Chondrocyte (in vitro differentiated cells): ENCODE measurements around the gene RASSF4. TPM values are rescaled to one million over a fixed set of nuclear protein-coding genes. Genes with fewer than 3 reads are reported as not detected.

Experiments
- DNase-seq: peaks from one replicate; pipeline ENCODE4 v3.0.0; 2021; ENCODE audit warnings: mixed read lengths, low spot score
- H3K27ac Mint-ChIP-seq: one replicate; pipeline ENCODE4 v1.8.0; 2021; ENCODE audit warnings: mild to moderate bottlenecking, moderate library complexity, mixed read lengths; ENCODE audit not compliant: unreplicated experiment
- H3K27me3 Mint-ChIP-seq: 2 replicates; pipeline ENCODE4 v1.8.0; 2021; ENCODE audit warnings: low read depth, mixed read lengths
- H3K36me3 Mint-ChIP-seq: 2 replicates; pipeline ENCODE4 v1.8.0; 2021; ENCODE audit warnings: low read depth, mixed read lengths
- H3K4me1 Mint-ChIP-seq: 2 replicates; pipeline ENCODE4 v1.8.0; 2021; ENCODE audit warnings: low read depth, mild to moderate bottlenecking, mixed read lengths
- H3K4me3 Mint-ChIP-seq: one replicate; pipeline ENCODE4 v1.8.0; 2021; ENCODE audit warnings: mild to moderate bottlenecking, moderate library complexity, mixed read lengths; ENCODE audit not compliant: unreplicated experiment
- H3K9me3 Mint-ChIP-seq: 2 replicates; pipeline ENCODE4 v1.8.0; 2021; ENCODE audit warnings: low read depth, mixed read lengths
- CTCF ChIP-seq: fragments of 200-600 bp; sonication (generic); IDR thresholded peaks from 2 replicates; pipeline ENCODE4 v1.5.0; 2021; ENCODE audit warnings: antibody characterized with exemption, mild to moderate bottlenecking, moderate library complexity
- total RNA-seq: library from RNA; stranded (reverse); gene quantifications from 3 replicates; pipeline ENCODE4 v1.2.1, GENCODE V29; 2021

The RASSF4 gene
- total RNA-seq, 1 donor from 2014 or later, result 37.8 TPM

GRCh38 chr10:44958898-44959246 lies 730 bp upstream of the RASSF4 start:
- TF ChIP-seq CTCF, result no peak
- H3K4me1 Mint-ChIP-seq, result peaks cover 66% of the 10 kb centered on the region
- H3K36me3 Mint-ChIP-seq, result peaks cover 3% of the 10 kb centered on the region
- peak overlapping the region; percentile 82 for H3K27ac Mint-ChIP-seq
- no peaks in the 10 kb centered on the region for H3K27me3 Mint-ChIP-seq
- no peak for DNase-seq
- H3K4me3 Mint-ChIP-seq, result peak overlapping the region; percentile 81
- H3K9me3 Mint-ChIP-seq, result peaks cover 4% of the 10 kb centered on the region

- Mint-ChIP-seq H3K27me3 (no peaks in the 10 kb centered on the region), H3K9me3 (peaks cover 4% of the 10 kb centered on the region), H3K27ac (peak overlapping the region; percentile 65), H3K36me3 (peaks cover 3% of the 10 kb centered on the region), H3K4me1 (peaks cover 78% of the 10 kb centered on the region), H3K4me3 (peak overlapping the region; percentile 81)
- no peak for TF ChIP-seq CTCF
- DNase-seq, result no peak
Observed at GRCh38 chr10:44960088-44960460, 472 bp downstream of the RASSF4 start.

- Mint-ChIP-seq H3K4me1 (peaks cover 84% of the 10 kb centered on the region), H3K36me3 (peaks cover 3% of the 10 kb centered on the region), H3K4me3 (peak overlapping the region; percentile 81), H3K27me3 (no peaks in the 10 kb centered on the region), H3K27ac (peak overlapping the region; percentile 65), H3K9me3 (peaks cover 4% of the 10 kb centered on the region)
- TF ChIP-seq CTCF, result no peak
- no peak for DNase-seq
Observed at GRCh38 chr10:44960482-44961229, 1.1 kb downstream of the RASSF4 start.

GRCh38 chr10:44961230-44961571 lies 1.6 kb downstream of the RASSF4 start:
- no peak for DNase-seq
- Mint-ChIP-seq H3K4me1 (peaks cover 87% of the 10 kb centered on the region), H3K36me3 (peaks cover 2% of the 10 kb centered on the region), H3K9me3 (peaks cover 4% of the 10 kb centered on the region), H3K27ac (peak overlapping the region; percentile 4), H3K4me3 (peak overlapping the region; percentile 81), H3K27me3 (no peaks in the 10 kb centered on the region)
- no peak for TF ChIP-seq CTCF

- Mint-ChIP-seq H3K4me3 (peak overlapping the region; percentile 36), H3K27ac (peak overlapping the region; percentile 94), H3K9me3 (no peaks in the 10 kb centered on the region), H3K27me3 (no peaks in the 10 kb centered on the region), H3K36me3 (no peaks in the 10 kb centered on the region), H3K4me1 (peaks cover 93% of the 10 kb centered on the region)
- TF ChIP-seq CTCF, result no peak
- DNase-seq, result no peak
Observed at GRCh38 chr10:44961931-44962750, 2.5 kb downstream of the RASSF4 start.
